GM18519 (cell line): ENCODE measurements around the gene JAM3.

Source experiments
- ATAC-seq: cut with Tn5 transposase; IDR thresholded peaks from one replicate; pipeline ENCODE4 v1.9.1; 2021; ENCODE audit warnings: mild to moderate bottlenecking, moderate library complexity; ENCODE audit not compliant: unreplicated experiment, low FRiP score

The JAM3 gene

GRCh38 chr11:134038897-134039470, 29.9 kb upstream of the JAM3 start:
- ATAC-seq, result no peak

- ATAC-seq, result no peak
These were observed 29.0 kb upstream of the JAM3 start for GRCh38 chr11:134039726-134040385.

GRCh38 chr11:134040386-134041302, 28.2 kb upstream of the JAM3 start:
- ATAC-seq, result no peak

GRCh38 chr11:134041349-134041748, 27.5 kb upstream of the JAM3 start:
- no peak for ATAC-seq

- no peak for ATAC-seq
These were observed 26.8 kb upstream of the JAM3 start for GRCh38 chr11:134041791-134042696.

- no peak for ATAC-seq
These were observed 25.0 kb upstream of the JAM3 start for GRCh38 chr11:134043821-134044420.

- no peak for ATAC-seq
These were observed 24.2 kb upstream of the JAM3 start for GRCh38 chr11:134044514-134045284.

- ATAC-seq, result no peak
These were observed 22.9 kb upstream of the JAM3 start for GRCh38 chr11:134045799-134046635.

- ATAC-seq, result no peak
These were observed 22.0 kb upstream of the JAM3 start for GRCh38 chr11:134046681-134047449.

- ATAC-seq, result no peak
These were observed 21.3 kb upstream of the JAM3 start for GRCh38 chr11:134047586-134047999.

GRCh38 chr11:134048028-134048427, 20.8 kb upstream of the JAM3 start:
- no peak for ATAC-seq

- no peak for ATAC-seq
These were observed 19.6 kb upstream of the JAM3 start for GRCh38 chr11:134049303-134049702.

- ATAC-seq, result no peak
These were observed 18.1 kb upstream of the JAM3 start for GRCh38 chr11:134050541-134051383.

GRCh38 chr11:134052395-134052987, 16.4 kb upstream of the JAM3 start:
- ATAC-seq, result no peak

- no peak for ATAC-seq
These were observed 15.6 kb upstream of the JAM3 start for GRCh38 chr11:134052988-134053945.
